GM21825 (cell line): ENCODE measurements around the gene MTMR10.

ENCODE experiments used
- ATAC-seq: cut with Tn5 transposase; IDR thresholded peaks from one replicate; pipeline ENCODE4 v1.9.1; 2021; ENCODE audit warnings: mild to moderate bottlenecking, moderate library complexity; ENCODE audit not compliant: unreplicated experiment

MTMR10 gene, protein sequence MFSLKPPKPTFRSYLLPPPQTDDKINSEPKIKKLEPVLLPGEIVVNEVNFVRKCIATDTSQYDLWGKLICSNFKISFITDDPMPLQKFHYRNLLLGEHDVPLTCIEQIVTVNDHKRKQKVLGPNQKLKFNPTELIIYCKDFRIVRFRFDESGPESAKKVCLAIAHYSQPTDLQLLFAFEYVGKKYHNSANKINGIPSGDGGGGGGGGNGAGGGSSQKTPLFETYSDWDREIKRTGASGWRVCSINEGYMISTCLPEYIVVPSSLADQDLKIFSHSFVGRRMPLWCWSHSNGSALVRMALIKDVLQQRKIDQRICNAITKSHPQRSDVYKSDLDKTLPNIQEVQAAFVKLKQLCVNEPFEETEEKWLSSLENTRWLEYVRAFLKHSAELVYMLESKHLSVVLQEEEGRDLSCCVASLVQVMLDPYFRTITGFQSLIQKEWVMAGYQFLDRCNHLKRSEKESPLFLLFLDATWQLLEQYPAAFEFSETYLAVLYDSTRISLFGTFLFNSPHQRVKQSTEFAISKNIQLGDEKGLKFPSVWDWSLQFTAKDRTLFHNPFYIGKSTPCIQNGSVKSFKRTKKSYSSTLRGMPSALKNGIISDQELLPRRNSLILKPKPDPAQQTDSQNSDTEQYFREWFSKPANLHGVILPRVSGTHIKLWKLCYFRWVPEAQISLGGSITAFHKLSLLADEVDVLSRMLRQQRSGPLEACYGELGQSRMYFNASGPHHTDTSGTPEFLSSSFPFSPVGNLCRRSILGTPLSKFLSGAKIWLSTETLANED

DNA sequence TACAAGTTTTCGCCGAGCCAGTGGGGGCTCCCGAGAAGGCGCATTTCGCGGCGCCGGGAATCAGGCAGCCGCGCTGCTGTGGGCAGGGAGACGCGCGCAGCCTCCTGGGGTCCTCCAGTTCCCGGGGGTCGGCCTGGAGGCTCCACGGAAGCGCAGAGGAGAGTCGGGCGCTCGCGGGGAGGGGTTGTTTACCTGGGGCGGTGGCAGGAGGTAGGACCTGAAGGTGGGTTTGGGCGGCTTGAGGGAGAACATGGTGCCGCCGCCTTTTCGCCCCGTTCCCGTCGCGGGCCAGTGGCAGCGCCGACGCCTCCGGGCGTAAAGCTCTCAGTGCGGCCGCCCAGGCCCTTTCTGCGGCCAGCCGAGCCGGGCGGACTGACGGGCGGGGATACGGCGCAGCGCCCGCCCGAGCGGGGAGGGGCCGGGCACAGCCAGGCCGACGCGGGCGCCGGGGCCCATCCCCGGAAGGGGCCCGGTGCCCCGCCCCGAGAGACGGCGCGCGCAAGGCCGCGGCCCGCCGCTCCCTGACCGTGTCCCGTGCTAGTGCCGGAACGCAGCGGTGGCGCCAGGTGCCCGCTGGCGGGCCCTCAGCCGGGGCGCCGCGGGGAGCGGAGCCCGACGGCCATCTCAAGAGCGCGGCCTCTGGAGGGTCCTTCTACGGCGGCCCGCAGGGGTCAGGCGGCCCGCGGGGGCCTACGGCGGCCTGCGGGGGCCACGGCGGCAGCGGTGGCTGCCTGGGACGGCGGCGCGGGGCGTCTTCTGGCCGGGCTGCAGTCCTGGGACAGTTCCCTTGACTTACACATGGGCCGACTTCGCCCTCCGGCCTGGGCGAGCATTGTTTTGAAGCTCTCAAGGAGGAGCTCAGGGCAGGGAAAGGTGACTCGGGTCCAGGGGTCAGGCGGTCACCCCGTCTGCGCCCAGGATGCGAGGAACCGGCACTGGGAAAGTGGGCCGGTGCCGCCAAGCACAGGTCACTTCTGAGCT is at the start of gene MTMR10:
TSS of gene MTMR10 (minus strand) at position 374 of the 981 bp plus-strand sequence. CDS start at position 252, 122 bp downstream.
- peak; percentile 85 for ATAC-seq

DNA sequence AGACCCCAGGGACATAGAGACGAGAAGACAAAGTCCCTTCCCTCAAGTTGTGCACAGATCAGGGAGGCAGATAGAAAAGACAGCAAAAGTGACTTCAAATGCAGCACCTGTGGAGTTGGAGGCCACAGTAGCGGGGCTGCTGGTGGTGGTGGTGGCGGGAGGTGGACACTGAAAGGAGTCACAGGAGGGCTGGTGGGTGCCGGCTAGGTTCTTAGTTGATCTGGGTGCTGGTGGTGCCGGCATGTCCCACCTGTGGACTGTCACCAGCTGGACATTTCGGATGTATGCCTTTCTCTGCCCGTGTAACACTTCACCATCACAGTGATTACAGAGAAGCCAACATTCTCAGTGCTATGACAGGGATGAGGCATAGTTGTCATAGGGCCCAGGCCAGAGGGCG is 49.2 kb upstream of the MTMR10 start:
- ATAC-seq: no peak

DNA sequence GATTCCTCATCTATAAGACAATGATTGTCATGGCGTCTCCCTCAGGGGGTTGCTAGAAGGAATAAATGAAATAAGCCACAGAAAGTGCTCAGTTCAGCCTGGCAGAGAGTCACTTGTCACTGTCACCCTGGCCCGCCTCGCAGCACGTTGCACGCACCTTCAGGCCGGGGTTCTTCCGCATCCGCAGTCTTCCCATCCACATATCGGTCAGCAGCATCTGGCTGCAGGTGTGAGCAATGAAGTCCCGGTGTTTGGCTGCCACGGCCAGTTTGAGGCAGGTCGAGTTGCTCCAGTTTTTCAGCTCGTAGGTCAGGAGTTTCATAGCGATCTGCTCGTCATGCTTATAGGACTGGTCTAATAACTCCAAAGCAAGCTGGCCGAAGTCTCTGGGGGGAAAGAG is 48.5 kb upstream of the MTMR10 start:
- ATAC-seq: no peak

DNA sequence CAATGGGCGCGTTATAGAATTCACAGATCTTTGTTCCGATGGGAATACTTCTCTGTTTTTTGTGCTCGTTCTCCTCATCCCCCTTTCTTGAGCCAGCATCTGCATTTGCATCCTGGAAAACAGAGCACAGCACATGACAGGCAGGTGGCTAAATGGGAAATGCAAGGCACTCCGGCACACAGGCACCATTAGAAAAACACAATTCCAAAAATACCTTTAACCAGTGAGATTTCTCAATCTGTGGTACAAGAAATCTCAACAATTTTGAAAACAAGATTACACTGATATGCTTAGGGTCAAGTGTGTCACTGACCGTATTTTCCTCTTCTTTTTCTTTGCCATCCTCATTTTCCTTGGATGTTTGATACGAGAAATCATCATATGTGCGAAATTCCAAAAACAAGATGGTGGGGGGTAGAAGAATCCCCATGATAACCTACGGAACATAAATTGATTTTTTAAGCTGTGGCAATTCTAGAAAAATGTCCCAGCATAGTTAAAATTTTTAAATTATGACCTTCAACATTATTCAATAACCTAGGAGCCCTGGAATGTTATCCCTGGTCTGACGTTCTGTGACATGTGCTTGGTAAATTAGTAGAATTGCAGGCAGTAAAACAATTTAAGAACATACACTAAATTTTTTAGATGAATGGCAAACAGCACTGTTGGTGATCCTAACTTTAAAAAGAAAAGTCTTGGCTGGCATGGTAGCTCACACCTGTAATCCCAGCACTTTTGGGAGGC is 46.5 kb upstream of the MTMR10 start:
- no peak for ATAC-seq

DNA sequence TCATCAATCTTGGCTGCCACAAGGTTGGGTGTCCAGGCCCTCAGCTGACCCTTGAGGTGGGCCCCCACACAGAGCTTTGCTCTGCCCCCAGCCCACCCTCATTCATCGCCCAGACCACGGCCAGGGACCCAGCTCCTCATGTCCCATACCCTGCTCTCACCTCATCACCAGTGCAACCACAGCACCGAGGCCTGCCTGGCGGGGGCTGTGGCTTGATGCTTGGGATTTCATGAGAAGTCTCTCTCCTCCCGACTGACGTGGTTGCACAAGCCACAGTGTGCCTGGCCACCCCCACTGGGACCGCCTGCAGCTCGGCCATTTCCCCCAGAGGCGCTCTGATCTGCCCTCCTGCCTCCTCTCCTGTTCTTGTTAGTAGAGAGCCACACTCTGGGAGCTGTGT is 45.4 kb upstream of the MTMR10 start:
- ATAC-seq: no peak

DNA sequence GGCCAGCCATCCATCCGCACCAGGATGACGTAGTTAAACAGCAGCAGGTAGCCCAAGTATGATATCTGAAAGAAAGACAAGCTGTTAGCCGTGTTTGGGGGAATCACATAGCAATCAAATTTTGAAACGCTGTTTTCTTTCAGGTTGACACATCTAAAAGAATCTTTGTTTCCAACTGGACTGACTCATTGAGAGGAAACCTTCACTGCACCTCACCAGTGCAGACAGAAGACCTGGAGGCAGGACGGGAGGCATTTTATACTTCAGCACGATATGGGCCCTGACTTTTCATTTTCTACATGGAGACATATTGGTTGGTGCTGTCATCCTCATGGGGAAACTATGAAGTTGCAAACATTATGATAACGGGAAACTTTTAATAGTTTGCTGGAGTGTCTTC is 44.2 kb upstream of the MTMR10 start:
- no peak for ATAC-seq

DNA sequence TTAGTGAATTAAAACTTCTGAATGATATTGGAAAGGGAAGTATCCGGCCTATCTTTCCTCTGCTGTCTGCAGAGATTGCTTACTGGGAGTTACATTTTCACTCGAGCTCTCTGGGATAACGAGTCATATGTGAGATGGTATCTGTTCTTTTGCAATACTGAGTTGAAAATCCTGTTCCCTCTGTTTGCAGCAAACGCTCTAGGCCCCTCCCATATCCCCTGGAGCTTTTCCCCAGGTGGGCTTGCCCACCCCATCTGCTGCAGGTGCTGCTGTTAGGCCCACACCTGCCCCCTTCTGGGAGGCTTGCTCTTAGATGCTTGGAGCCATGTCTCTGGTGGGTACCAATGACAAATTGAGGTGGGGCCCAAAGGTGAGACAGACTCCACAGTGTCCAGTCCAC is 42.7 kb upstream of the MTMR10 start:
- no peak for ATAC-seq

DNA sequence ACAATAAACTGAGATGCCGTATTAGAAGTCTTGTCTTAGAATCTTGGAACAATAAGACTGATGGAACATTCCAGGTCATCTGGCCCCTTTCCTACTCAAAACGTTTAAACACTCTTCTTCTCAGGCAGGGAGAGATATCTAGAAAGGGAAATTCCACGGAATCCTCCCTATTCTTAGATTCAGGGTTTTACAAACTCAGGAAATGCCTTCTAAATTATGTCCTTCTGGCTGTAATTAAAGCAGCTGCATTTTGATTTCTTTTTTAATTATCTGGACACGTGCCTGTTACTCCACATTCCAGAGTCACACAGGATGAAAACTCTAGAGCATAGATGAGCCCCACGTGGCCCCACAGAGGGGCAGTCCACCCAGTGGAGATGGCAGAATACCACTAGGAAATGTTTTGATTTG is 41.5 kb upstream of the MTMR10 start:
- ATAC-seq: no peak

DNA sequence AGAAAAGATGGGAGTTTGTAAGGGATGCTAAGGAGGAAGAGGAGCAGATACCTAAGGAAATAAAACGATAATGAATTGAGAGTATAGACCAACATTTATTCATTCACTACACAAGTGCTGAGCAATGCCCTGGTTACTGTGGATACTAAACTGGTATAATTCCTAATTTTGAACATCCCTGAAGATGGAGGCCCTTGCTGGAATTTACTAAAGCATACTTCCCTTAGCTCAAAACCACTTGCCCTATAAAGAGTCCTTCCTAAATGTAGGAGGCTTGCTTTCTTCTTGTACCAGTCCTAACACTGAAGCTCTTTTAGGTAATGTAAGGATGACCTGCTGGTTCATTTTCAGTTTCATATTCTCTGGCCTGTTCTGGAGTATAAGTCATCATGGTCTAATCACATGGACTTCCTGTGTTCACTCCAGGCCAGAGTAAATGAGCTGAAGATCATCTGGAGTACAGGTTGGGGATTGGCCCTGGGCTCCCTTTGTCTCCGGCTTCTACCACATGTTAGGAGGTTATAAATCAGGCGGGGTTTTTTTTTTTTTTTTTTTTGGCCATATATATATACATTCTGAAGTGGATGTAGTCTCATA is 40.1 kb upstream of the MTMR10 start:
- no peak for ATAC-seq

DNA sequence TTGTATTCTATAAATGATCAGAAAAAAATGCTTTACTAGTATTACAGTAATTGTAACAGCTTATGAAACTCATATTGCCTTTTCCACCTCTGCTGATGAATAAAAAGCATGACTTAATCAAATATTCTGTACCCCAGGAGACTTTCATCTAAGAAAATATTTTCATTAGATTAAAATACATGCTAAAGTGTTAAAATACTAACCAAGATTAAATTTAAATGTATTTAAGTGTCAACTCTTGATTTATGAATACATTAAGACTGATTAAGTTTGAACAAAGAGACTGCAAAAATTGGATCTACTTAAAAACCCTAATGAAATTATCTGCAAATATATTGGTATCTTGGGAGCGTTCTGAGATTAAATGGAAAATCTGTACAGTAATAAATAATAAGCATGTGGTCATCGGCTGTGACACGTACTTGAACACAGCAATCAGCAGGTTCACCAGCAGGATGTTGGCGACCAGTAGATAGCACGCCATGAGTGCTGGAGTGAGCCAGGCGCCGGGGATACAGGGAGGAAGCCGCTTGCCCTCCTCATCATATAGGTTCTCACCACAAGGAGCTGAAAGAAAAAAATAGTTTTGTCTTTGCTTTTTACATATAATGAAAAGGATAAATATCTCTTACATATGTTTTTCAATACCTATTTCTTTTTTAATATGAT is 36.6 kb upstream of the MTMR10 start:
- no peak for ATAC-seq

DNA sequence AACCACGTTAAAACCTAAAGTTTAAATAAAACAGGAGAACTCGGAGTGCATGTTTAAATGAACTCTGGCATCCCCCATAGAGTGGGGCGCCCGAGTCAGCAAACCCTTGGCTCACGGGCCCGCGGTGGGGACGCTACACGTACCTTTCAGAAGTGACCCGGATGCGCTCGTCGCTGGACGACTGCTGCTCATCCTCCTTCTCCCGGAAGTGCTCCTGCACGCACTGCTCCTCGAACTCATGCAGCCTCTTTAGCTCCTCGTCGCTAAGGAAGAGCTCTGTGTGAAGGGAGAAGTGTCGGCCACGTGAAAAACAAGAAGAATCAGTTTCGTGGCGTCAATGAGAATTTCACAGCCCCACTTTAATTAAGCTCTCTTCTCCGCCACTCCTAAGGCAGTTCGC is 34.6 kb upstream of the MTMR10 start:
- ATAC-seq: no peak

DNA sequence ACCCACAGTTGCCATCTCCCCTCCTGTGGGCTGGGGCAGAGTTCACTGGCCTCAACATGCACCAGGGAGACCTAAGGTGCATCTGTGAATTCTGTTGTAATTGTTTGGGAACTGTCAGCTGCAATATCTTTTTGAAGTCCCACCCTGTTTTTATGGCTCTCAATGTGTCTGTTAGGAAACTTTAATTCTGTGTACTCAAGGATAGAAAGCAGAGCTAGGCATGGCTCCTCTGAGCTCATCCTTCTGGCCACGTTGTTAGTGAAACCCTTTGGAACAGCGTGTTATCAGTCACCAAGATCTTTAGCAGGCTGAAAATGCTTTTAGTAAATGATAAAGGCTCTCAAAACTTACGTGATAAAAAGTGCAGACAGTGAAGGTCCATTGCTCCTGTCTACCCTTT is 33.6 kb upstream of the MTMR10 start:
- no peak for ATAC-seq

DNA sequence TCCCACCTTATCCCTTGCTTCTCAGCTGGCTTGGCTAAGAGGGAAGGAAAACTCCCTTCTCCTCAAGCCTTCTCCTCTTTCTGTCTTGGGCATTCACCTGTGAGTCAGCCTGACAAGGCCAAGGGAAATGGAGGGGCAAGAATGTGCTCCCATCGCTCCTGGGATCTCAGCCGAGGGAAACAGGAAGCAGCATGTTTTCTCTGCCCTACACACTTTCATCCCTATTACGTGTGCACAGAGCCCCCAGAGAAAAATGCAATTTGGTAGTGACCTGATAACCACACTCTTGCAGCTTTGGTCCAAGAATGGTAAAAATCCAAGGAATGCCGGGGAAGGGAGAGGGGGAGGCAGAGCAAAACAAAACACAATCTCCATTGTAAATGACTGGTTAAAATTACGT is 32.9 kb upstream of the MTMR10 start:
- ATAC-seq: no peak

DNA sequence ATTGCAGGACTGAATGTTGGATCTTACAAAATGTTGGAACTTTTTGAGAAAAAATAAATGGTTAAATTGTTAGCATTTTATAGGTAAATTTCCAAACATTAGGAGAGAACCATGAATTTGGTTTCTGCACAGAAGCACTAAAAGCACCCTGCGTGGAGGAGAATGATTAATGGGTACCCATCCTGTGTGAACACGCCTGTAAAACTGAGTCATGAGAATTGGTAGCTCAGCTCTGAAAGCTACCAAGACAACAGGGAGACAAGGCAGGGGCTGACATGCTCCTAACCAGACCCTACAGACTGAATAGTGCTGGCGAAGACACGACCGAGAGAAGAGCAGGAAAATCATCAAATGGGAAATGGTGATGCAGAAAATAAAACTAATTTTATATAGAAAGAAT is 32.4 kb upstream of the MTMR10 start:
- ATAC-seq: no peak

DNA sequence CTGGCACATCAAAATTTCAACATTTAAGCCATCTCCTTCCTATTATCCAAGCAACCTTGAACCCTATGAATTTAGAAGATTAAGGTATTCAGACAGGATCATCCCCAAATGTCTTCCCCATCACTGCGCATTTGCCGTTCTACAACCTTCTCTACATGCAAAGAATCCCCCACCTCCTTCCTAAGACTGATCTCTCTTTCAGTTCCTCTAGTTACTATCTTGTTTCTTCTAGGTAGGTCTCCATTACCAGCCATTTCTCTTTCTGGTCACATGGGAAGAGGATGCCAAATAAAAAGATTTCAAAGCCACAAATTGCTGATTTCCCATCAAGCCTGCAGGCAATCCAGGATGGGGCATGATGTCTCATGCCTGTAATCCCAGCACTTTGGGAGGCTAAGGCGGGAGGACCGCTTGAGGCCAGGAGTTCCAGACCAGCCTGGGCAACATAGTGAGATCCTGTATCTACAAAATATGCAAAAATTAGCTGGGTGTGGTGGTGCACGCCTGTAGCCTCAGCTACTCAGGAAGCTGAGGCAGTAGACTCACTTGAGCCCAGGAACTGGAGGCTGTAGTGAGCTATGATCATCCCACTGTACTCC is 29.7 kb upstream of the MTMR10 start:
- no peak for ATAC-seq

DNA sequence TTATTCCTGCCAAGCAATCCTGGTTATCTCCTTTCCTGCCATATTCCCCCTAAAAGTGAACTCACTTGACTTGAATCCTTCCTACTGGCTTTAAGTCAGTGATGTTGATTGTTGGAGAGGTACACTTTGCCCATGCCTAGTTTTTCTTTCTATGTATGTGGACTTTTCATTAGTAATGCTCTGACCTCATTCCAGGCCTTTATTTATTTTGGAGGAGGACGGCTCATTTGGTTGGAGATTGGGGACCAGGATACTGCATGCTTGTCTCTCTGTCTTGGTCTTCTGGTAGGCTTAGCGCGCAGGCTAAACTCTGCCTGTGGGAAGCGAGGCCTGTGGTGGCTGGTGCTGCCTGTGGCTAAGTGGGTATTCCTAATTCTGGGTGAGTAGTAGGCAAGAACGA is 29.1 kb upstream of the MTMR10 start:
- ATAC-seq: no peak

DNA sequence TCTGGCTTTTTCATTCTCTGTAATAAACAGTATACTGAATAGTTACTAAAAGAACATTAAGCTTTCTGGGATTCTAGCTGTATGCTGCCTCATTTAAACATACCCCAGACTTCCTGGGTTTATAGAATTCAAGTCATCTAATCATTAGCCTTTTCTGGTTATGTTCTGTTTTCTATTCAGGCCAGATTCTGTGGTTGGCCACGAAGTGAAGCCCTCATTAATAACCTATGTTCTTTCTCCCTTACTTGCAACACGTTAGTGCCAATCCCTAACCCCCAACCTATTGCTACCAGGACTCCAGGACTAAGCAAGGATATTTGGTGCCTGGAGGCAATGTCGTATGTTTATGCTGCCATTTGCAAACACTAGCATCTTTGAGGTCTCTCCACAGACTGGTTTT is 28.6 kb upstream of the MTMR10 start:
- no peak for ATAC-seq

DNA sequence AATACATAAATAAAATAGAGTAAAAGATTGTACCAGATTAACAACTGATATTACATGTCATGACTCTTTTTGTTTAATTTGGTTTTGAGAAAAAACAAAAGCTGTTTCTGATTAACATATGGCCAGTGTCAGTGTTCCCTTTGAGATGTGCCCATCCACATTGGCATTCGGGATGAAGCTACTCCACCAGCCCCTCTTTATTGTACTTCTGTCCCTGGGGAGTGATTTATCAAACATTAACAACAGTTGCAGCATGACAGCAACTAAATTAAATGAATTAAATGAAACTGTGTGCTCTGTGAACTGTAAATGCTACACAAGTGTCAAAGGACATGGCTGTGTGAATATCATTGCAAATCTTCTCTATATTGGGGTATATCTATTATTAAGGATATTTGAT is 25.9 kb upstream of the MTMR10 start:
- no peak for ATAC-seq

DNA sequence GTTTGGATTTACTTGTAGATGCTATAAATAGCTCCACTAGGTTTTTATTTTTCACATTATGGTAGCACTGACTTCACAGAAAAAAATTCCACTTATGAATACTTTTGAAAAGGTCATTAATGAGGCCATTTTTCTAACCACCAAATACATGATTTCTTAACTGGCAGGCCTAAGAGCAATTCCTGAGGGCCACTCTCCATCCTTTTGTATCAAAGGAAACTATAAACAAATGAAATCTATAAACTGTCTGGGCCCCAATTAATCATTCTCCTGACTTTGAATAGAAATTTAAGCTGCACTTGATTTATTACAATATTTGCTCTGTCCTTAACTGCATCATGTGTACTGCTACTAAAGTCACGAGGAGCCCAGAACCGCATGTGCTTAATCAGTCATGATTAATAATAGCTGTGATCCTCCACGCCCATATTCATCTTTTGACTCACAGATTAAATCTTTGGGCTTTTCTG is 25.1 kb upstream of the MTMR10 start:
- ATAC-seq: no peak
